Adrenal gland (tissue), 5 donors: ENCODE data around the gene GJA3.

ENCODE experiments used
- CTCF ChIP-seq, 6 experiments: fragments of 450-650 bp in 4 of 6; fragments of 200-600 bp in 2 of 6; sonication (generic) in 1 of 6; IDR thresholded peaks; 1 replicate in 5 of 6; 2 replicates in 1 of 6; pipeline versions ENCODE4 v1.5.1 to v1.8.0; 2016 to 2021; ENCODE audit warnings: antibody characterized with exemption in 6 of 6, mild to moderate bottlenecking in 2 of 6, moderate library complexity in 1 of 6
- POLR2A ChIP-seq, 2 donors: fragments of 450-650 bp; IDR thresholded peaks; one replicate each; pipeline ENCODE4 v1.6.1; 2017; ENCODE audit warnings: antibody characterized with exemption in 2 of 2, mild to moderate bottlenecking in 2 of 2, moderate library complexity in 1 of 2
- donor health status: DM: no; HTN: no; CAD: no.

- TF ChIP-seq CTCF (IDR thresholded peaks at IDR 0.05) (no peak), POLR2A (IDR thresholded peaks at IDR 0.05) (no peak)
Observed at GRCh38 chr13:20168396-20168795, 7.5 kb upstream of the GJA3 start.
